ENCODE measurements around the gene MAP4K4.

DNA sequence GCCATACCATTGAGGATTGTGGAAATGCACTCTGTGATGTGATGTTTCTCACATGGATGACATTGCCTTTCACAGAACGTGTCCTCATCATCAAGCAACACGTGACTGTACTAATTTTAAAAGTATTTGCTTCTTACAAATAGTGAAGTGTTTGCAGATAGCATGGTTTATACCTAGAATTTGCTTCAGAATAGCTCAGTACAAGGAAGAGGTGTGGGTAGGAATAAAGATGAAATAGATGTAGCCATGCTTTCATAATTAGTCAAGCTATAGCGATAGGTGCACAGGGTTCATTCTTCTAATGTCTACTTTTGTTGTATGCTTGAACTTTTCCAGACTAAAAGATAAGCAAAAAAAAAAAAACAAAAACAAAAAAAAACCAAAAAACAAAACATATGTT, 27.5 kb downstream of the MAP4K4 start:
- no peak for TF ChIP-seq CEBPB (IDR thresholded peaks at IDR 0.05; ENCODE audit: borderline replicate concordance, low read depth, low read length)
- TF ChIP-seq CREB1 (IDR thresholded peaks at IDR 0.05): no peak
- TF ChIP-seq CREB1 (CRISPR knock-in tag; IDR thresholded peaks at IDR 0.05): no peak
- TF ChIP-seq ZKSCAN8 (CRISPR knock-in tag; IDR thresholded peaks at IDR 0.05; ENCODE audit: borderline replicate concordance): no peak
- TF ChIP-seq, protein P1, sequence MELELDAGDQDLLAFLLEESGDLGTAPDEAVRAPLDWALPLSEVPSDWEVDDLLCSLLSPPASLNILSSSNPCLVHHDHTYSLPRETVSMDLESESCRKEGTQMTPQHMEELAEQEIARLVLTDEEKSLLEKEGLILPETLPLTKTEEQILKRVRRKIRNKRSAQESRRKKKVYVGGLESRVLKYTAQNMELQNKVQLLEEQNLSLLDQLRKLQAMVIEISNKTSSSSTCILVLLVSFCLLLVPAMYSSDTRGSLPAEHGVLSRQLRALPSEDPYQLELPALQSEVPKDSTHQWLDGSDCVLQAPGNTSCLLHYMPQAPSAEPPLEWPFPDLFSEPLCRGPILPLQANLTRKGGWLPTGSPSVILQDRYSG (CRISPR knock-in tag; IDR thresholded peaks at IDR 0.05): no peak
- TF ChIP-seq POLR2AphosphoS5 (IDR thresholded peaks at IDR 0.05; ENCODE audit: low read depth, low read length): no peak
- no peak for TF ChIP-seq EP300 (IDR thresholded peaks at IDR 0.05; ENCODE audit: low read depth in 2 of 2, low read length in 2 of 2)
- TF ChIP-seq EP300 (CRISPR knock-in tag; IDR thresholded peaks at IDR 0.05; ENCODE audit: borderline replicate concordance): no peak
- TF ChIP-seq JUND (CRISPR knock-in tag; IDR thresholded peaks at IDR 0.05): no peak
- TF ChIP-seq, protein P2, sequence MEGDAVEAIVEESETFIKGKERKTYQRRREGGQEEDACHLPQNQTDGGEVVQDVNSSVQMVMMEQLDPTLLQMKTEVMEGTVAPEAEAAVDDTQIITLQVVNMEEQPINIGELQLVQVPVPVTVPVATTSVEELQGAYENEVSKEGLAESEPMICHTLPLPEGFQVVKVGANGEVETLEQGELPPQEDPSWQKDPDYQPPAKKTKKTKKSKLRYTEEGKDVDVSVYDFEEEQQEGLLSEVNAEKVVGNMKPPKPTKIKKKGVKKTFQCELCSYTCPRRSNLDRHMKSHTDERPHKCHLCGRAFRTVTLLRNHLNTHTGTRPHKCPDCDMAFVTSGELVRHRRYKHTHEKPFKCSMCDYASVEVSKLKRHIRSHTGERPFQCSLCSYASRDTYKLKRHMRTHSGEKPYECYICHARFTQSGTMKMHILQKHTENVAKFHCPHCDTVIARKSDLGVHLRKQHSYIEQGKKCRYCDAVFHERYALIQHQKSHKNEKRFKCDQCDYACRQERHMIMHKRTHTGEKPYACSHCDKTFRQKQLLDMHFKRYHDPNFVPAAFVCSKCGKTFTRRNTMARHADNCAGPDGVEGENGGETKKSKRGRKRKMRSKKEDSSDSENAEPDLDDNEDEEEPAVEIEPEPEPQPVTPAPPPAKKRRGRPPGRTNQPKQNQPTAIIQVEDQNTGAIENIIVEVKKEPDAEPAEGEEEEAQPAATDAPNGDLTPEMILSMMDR (CRISPR knock-in tag; IDR thresholded peaks at IDR 0.05): no peak
- TF ChIP-seq ZNF790 (CRISPR knock-in tag; IDR thresholded peaks at IDR 0.05; ENCODE audit: borderline replicate concordance): no peak
- TF ChIP-seq, protein P3, sequence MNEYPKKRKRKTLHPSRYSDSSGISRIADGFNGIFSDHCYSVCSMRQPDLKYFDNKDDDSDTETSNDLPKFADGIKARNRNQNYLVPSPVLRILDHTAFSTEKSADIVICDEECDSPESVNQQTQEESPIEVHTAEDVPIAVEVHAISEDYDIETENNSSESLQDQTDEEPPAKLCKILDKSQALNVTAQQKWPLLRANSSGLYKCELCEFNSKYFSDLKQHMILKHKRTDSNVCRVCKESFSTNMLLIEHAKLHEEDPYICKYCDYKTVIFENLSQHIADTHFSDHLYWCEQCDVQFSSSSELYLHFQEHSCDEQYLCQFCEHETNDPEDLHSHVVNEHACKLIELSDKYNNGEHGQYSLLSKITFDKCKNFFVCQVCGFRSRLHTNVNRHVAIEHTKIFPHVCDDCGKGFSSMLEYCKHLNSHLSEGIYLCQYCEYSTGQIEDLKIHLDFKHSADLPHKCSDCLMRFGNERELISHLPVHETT (CRISPR knock-in tag; conservative IDR thresholded peaks at IDR 0.05): no peak
